ENCODE measurements around the gene GALNT13.

Gene GALNT13

GRCh38 chr2:154125891-154126290 lies 254.2 kb downstream of the GALNT13 start:
- DNase-seq: no peak

DNA sequence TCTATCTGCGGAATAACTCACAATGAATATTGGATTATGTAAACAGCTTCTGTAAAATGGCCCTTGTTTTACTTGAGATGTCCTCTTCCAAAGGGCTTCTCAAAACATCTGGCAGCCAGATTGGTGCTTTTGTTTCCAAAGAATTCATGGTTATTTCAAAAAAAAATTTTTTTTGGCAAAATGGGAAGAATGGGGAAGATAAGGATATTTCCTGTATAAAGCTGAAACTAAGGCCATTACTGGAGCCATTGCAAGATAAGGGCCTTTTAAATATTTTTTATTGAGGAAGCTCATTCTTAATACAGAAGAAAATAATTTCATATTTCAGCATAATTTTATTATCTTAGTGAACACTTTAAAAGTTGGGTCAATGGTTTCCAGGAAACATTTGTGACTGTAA lies 259.1 kb downstream of the GALNT13 start:
- DNase-seq: no peak

DNA sequence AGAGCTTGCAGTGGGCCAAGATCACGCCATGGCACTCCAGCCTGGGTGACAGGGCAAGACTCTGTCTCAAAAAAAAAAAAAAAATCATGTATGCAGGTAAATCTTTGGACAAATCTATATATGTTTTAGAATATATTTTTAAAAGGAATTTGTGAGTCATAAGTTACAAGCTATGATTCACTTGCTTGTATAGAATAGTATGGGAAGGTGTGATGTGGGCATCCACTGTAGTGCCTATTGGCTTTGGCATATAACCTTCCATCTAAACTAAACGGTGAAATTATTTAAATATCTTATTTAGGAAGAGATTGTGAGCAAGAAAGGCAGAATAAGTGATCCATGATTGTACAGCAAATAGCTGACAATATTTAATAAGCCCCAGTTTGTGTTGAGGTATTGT lies 261.1 kb downstream of the GALNT13 start:
- DNase-seq: no peak

DNA sequence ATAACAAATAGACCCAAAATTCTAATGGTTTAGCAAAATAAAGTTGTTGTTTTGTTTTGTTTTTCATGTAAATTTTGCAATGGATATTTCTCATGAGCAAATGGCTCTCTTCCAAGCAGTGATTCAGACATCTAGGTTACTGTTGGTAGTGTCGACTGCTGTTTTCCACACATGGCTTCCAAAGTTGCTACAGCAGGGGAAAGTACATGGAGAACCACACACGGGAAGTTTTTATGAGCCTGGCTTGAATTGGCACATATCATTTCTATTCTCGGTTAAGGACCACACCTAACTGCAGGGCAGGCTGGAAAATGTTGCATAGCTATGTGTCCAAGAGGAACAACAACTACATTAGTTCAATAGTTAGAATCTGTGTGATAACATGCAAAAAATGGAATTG lies 262.1 kb downstream of the GALNT13 start:
- no peak for DNase-seq

GRCh38 chr2:154140249-154141025 lies 268.7 kb downstream of the GALNT13 start:
- DNase-seq: no peak

GRCh38 chr2:154142480-154142879 lies 270.8 kb downstream of the GALNT13 start:
- DNase-seq: no peak

GRCh38 chr2:154143105-154143504 lies 271.4 kb downstream of the GALNT13 start:
- DNase-seq: no peak

- DNase-seq: no peak
These were observed 286.4 kb downstream of the GALNT13 start for GRCh38 chr2:154158101-154158500.

GRCh38 chr2:154161286-154161685 lies 289.6 kb downstream of the GALNT13 start:
- no peak for DNase-seq

DNA sequence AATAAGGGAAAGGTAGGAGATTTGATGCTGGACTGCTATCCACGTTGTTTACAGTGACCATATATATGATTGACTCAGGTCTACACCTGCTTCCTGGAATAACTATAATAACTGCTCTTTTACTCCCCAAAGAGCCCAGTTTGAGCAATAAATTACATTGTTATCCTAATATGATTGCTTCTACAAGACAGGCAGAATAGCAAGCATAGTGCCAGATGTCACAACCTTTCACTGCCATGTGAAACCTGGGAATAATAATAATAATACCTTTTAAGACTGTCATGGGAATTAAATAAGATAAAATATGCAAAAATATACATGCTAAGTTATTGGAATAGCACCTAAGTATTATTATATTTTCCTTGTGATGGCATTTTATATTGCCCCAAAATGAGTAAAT lies 298.7 kb downstream of the GALNT13 start:
- DNase-seq: no peak

DNA sequence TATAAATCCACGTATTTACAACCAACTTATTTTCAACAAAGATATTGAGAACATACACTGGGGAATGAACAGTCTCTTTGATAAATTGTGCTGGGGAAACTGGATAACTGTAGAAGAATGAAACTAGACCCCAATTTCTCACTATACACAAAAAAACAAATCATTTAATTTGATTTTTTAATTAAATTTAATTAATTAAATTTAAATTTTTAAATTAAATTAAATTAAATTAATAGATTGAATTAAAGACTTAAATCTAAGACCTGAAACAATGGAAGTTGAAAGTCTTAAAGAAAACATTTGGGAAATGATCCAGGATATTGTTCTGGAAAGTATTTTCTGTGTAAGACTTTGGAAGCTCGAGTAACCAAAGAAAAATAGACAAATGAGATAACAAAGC lies 301.4 kb downstream of the GALNT13 start:
- no peak for DNase-seq

DNA sequence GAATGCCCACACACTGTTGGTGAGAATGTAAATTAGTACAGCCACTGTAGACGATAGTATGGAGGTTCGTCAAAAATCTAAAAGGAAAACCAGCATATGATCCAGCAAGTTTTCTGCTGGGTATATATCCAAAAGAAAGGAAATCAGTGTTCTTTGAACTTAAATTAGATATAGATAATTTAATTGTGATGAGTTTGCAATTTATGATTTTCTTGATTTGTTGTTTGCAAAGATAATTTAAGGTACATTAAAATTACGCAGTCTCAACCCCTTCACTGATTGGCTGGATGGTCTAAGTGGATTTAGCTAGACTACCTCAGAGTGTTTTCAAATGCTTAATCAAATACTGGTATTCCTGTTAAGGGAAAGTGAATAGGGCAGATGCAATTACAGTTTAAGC lies 302.2 kb downstream of the GALNT13 start:
- no peak for DNase-seq

DNA sequence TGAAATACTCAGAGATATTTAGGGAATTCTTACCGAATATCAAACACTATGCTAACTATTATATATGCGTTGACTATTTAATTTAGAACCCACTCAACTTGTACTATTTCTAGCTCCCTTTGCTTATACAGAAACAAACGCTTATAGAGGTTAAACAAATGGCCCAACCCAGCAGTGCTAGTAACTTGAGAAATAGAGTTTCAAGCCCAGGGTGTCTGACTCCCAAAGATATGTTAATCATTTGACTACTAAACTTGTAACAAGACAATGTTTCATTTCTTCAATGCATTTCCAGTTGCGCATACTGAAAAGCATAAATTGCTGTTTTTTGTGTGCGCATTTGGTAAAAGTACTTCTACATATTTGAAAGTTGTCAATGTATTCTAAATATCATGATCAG lies 310.3 kb downstream of the GALNT13 start:
- no peak for DNase-seq

GRCh38 chr2:154187948-154188347 lies 316.2 kb downstream of the GALNT13 start:
- DNase-seq: no peak

DNA sequence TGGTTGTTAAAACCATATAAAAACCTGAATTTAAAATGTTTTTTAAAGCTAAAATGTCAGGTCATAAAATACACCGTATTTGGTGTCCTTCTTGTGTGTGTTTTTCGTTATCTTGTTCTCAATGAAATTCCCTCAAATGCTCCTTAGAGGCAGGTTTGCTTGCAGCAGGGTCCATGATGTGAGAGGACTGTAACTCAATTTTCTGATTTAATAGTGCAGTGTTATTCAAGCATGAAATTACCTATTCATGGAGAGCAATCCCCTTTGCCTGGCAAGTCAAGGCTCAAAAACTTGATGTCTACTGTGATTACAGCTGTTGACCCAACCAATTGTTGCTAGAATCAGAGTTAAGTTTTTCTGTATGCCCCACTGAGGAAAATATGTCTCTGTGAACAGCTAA lies 318.2 kb downstream of the GALNT13 start:
- DNase-seq: no peak

DNA sequence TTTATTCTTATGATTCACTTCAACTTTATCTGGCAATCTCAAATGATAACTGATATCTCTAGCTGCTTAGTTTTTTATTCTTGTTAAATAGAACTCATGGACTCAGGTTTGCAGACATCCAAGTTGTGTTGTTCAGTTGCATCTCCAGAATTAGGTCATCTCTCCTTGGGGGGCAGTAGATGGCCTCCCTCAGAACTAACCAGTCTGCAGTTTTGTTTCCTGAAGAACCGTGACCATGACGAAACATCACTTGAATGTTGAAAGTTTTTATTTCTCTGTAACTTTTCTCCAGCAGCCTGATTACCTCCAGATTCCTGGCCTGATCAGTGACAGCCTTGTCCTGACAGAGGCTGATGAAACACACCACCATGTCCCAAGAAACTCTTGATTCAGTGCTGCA lies 321.5 kb downstream of the GALNT13 start:
- DNase-seq: no peak

- no peak for DNase-seq
These were observed 323.4 kb downstream of the GALNT13 start for GRCh38 chr2:154194909-154195643.

- DNase-seq: no peak
These were observed 324.0 kb downstream of the GALNT13 start for GRCh38 chr2:154195644-154196195.

- DNase-seq: no peak
These were observed 327.1 kb downstream of the GALNT13 start for GRCh38 chr2:154198866-154199265.

- no peak for DNase-seq
These were observed 331.5 kb downstream of the GALNT13 start for GRCh38 chr2:154203206-154203605.

- DNase-seq: no peak
These were observed 332.2 kb downstream of the GALNT13 start for GRCh38 chr2:154203902-154204301.

DNA sequence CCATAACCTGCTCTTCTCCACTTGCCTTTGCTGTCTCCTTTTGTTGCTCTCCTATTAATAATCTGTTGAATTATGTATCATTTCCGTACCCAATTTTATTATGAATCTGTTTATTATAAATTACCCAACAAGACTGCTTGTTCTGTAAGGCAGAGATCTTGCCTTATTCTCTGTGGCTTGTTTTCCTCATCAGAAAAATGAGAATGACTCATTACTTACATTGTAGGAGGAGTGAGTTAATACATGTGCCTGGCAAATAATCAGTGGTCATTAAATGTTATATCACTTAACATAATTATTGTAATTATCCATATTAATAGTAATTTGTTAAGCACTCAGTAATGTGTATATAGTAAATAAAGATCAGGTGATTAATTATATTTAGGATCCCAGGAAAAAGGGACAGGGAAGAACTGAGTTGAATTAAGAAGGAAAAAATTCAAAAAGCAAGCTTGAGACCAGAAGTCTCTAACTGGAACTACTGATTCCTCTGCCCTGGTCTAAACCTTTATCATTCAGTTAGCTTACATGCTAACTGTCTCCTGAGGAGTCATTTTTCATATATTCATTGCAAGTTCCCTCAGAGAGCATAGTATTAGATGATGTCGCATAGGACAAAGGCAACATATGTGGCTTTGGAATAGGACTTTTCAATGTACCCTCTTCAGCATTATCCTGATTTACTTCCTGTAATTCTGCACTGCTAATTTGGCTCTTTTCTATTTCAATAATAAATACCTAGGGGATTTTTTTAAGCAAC lies 335.7 kb downstream of the GALNT13 start:
- DNase-seq: no peak
